WTC11 (cell line): ENCODE data around the gene MICAL2. TPM values are rescaled to one million over a fixed set of nuclear protein-coding genes. Genes with fewer than 3 reads are reported as not detected.

ENCODE experiments used
- ATAC-seq: fragments of 200-7000 bp; cut with Tn5 transposase; 2 replicates; pipeline ENCODE4 v1.10.0; 2021; ENCODE audit warnings: mild to moderate bottlenecking, moderate library complexity
- CTCF ChIA-PET: fragments of 300-600 bp; sonication (Branson Sonifier 250); formaldehyde crosslinking; loops from one replicate; lab custom pipeline; 2021; ENCODE audit warnings: antibody characterized with exemption; lab: Charles Lee
- POLR2A ChIA-PET: fragments of 350-600 bp; sonication (Branson Sonifier 250); formaldehyde crosslinking; loops from one replicate; lab custom pipeline; 2021; ENCODE audit warnings: antibody characterized with exemption; lab: Charles Lee
- DNase-seq: peaks from one replicate; pipeline ENCODE4 v3.0.0; 2021; ENCODE audit warnings: low spot score
- H3K27ac Mint-ChIP-seq: 2 replicates; pipeline ENCODE4 v1.8.0; 2021; ENCODE audit warnings: mixed read lengths
- H3K27me3 Mint-ChIP-seq: 2 replicates; pipeline ENCODE4 v1.8.0; 2021; ENCODE audit warnings: low read depth, mild to moderate bottlenecking, moderate library complexity, mixed read lengths
- H3K36me3 Mint-ChIP-seq: 2 replicates; pipeline ENCODE4 v1.8.0; 2021; ENCODE audit warnings: mixed read lengths
- H3K4me1 Mint-ChIP-seq: 2 replicates; pipeline ENCODE4 v1.8.0; 2022; ENCODE audit warnings: mixed read lengths
- H3K4me3 Mint-ChIP-seq: 2 replicates; pipeline ENCODE4 v1.8.0; 2021; ENCODE audit warnings: mild to moderate bottlenecking, moderate library complexity, mixed read lengths
- H3K9me3 Mint-ChIP-seq: 2 replicates; pipeline ENCODE4 v1.8.0; 2021; ENCODE audit warnings: mixed read lengths
- CREB1 ChIP-seq: sonication (generic); formaldehyde crosslinking; IDR thresholded peaks from 2 replicates; pipeline ENCODE4 v1.8.0; 2023; ENCODE audit warnings: mild to moderate bottlenecking, missing genetic modification reagents
- RORB ChIP-seq: fragments of 250-450 bp; sonication (Bioruptor Pico); IDR thresholded peaks from 2 replicates; pipeline ENCODE4 v1.9.0; 2021; ENCODE audit warnings: mild to moderate bottlenecking
- SOX15 ChIP-seq: fragments of 250-450 bp; sonication (Bioruptor Pico); IDR thresholded peaks from 2 replicates; pipeline ENCODE4 v1.9.0; 2021; ENCODE audit warnings: mild to moderate bottlenecking
- ZNF121 ChIP-seq: sonication (generic); formaldehyde crosslinking; IDR thresholded peaks from 2 replicates; pipeline ENCODE4 v1.8.0; 2023; ENCODE audit warnings: missing genetic modification reagents
- ZNF263 ChIP-seq: sonication (generic); formaldehyde crosslinking; IDR thresholded peaks from 2 replicates; pipeline ENCODE4 v1.8.1; 2022; ENCODE audit warnings: low read depth, mild to moderate bottlenecking, moderate library complexity, missing genetic modification reagents
- ZNF671 ChIP-seq: fragments of 250-450 bp; sonication (Bioruptor Pico); IDR thresholded peaks from 2 replicates; pipeline ENCODE4 v1.8.0; 2021; ENCODE audit warnings: mild to moderate bottlenecking
- ZSCAN18 ChIP-seq: fragments of 250-450 bp; sonication (Bioruptor Pico); IDR thresholded peaks from 2 replicates; pipeline ENCODE4 v2.1.2; 2022; ENCODE audit warnings: mild to moderate bottlenecking, moderate library complexity
- total RNA-seq: library from RNA; stranded (reverse); gene quantifications from 3 replicates; pipeline ENCODE4 v1.2.3, GENCODE V29; 2021
- TF ChIP-seq, protein P1 (sequence below): fragments of 250-450 bp; sonication (Bioruptor Pico); conservative IDR thresholded peaks from 2 replicates; pipeline ENCODE4 v1.9.0; 2021; ENCODE audit warnings: mild to moderate bottlenecking
- TF ChIP-seq, protein P2 (sequence below): sonication (generic); formaldehyde crosslinking; IDR thresholded peaks from 2 replicates; pipeline ENCODE4 v1.8.1; 2023; ENCODE audit warnings: mild to moderate bottlenecking, missing genetic modification reagents, moderate library complexity
- TF ChIP-seq, protein P3 (sequence below): sonication (generic); formaldehyde crosslinking; IDR thresholded peaks from 2 replicates; pipeline ENCODE4 v1.8.0; 2022; ENCODE audit warnings: mild to moderate bottlenecking, missing genetic modification reagents
- TF ChIP-seq, protein P4 (sequence below): fragments of 250-450 bp; sonication (Bioruptor Pico); IDR thresholded peaks from 2 replicates; pipeline ENCODE4 v1.9.0; 2021; ENCODE audit warnings: mild to moderate bottlenecking
- TF ChIP-seq, protein P5 (sequence below): sonication (generic); formaldehyde crosslinking; IDR thresholded peaks from 2 replicates; pipeline ENCODE4 v1.8.0; 2023; ENCODE audit warnings: missing genetic modification reagents, mild to moderate bottlenecking, borderline replicate concordance

Gene MICAL2
- total RNA-seq, 1 experiment from 2014 or later = 3.1 TPM

DNA sequence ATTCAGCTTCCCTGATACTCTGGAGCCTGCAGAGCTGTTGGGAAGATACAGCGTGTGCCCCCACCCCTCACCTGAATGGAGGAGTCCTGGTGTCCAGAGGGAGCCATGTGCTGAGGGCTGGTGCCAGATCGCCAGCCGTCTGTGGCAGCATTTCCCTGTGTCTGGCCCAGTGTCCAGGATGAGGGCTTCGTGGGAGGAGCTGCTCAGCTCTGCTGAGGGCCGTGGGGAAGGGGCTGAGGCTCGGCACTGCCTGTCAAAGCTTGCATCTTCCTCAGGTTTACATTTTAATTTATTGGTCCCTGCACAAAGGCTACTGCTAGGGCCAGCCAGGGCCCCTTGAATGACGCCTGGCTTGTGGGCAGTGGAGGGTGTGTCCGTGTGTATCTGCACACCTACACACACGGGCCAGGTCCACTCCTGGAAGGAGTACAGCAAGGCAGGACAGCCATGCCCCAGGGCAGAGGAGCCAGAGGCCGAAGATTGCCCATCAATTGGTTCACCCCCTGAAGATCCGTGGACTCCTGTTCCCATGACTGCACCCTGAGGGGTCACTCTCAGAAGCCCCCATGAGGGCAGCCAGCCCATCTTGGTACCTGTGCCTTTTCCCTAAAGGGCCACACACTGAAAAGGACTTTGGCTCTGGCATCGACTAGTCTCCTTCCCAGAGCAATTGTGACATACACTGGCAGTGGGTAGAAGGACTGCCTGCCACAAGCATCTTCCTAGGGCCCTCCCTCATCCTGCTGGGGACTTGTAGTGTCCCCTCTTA is 159.2 kb downstream of the MICAL2 start:
- H3K9me3 Mint-ChIP-seq = no peaks in the 10 kb centered on the region
- no peak overlapping the region for H3K4me3 Mint-ChIP-seq
- H3K4me1 Mint-ChIP-seq = peaks cover 5% of the 10 kb centered on the region
- TF ChIP-seq, protein P1, sequence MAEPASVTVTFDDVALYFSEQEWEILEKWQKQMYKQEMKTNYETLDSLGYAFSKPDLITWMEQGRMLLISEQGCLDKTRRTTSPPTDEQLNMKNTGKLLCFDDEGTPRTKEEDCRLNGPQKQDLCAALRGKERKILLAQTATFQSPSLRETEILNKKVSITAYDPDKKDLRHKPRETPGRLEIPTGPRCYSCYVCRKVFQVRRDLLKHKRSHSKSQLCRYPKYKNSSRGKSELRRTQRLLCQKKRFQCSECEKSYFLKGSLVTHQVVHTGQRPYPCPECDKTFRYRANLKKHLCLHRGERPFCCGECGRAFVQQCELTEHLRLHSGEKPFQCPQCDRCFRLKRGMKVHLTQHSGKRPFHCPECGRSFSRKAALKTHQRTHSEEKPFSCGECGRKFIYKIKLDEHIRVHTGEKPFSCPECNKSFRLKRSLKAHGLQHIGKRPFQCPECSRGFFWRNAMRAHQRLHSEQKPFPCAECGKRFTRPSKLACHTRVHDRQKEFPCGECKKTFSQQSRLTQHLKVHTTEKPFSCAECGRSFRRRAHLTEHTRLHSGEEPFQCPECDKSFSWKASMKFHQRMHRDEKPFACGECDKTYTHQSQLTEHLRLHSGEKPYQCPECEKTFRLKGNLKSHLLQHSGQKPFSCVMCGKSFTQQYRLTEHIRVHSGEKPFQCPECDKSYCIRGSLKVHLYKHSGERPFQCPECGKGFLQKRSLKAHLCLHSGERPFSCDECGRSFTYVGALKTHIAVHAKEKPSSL (CRISPR knock-in tag) = no peak
- TF ChIP-seq, protein P2, sequence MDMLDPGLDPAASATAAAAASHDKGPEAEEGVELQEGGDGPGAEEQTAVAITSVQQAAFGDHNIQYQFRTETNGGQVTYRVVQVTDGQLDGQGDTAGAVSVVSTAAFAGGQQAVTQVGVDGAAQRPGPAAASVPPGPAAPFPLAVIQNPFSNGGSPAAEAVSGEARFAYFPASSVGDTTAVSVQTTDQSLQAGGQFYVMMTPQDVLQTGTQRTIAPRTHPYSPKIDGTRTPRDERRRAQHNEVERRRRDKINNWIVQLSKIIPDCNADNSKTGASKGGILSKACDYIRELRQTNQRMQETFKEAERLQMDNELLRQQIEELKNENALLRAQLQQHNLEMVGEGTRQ (CRISPR knock-in tag) = no peak
- TF ChIP-seq SOX15 (no peak), ZSCAN18 (CRISPR knock-in tag) (no peak), ZNF263 (no peak), ZNF121 (CRISPR knock-in tag) (no peak), ZNF671 (CRISPR knock-in tag) (no peak), RORB (CRISPR knock-in tag) (no peak), CREB1 (no peak)
- TF ChIP-seq, protein P3, sequence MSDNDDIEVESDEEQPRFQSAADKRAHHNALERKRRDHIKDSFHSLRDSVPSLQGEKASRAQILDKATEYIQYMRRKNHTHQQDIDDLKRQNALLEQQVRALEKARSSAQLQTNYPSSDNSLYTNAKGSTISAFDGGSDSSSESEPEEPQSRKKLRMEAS (CRISPR knock-in tag) = no peak
- TF ChIP-seq, protein P4, sequence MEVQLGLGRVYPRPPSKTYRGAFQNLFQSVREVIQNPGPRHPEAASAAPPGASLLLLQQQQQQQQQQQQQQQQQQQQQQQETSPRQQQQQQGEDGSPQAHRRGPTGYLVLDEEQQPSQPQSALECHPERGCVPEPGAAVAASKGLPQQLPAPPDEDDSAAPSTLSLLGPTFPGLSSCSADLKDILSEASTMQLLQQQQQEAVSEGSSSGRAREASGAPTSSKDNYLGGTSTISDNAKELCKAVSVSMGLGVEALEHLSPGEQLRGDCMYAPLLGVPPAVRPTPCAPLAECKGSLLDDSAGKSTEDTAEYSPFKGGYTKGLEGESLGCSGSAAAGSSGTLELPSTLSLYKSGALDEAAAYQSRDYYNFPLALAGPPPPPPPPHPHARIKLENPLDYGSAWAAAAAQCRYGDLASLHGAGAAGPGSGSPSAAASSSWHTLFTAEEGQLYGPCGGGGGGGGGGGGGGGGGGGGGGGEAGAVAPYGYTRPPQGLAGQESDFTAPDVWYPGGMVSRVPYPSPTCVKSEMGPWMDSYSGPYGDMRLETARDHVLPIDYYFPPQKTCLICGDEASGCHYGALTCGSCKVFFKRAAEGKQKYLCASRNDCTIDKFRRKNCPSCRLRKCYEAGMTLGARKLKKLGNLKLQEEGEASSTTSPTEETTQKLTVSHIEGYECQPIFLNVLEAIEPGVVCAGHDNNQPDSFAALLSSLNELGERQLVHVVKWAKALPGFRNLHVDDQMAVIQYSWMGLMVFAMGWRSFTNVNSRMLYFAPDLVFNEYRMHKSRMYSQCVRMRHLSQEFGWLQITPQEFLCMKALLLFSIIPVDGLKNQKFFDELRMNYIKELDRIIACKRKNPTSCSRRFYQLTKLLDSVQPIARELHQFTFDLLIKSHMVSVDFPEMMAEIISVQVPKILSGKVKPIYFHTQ (CRISPR knock-in tag) = no peak
- TF ChIP-seq, protein P5, sequence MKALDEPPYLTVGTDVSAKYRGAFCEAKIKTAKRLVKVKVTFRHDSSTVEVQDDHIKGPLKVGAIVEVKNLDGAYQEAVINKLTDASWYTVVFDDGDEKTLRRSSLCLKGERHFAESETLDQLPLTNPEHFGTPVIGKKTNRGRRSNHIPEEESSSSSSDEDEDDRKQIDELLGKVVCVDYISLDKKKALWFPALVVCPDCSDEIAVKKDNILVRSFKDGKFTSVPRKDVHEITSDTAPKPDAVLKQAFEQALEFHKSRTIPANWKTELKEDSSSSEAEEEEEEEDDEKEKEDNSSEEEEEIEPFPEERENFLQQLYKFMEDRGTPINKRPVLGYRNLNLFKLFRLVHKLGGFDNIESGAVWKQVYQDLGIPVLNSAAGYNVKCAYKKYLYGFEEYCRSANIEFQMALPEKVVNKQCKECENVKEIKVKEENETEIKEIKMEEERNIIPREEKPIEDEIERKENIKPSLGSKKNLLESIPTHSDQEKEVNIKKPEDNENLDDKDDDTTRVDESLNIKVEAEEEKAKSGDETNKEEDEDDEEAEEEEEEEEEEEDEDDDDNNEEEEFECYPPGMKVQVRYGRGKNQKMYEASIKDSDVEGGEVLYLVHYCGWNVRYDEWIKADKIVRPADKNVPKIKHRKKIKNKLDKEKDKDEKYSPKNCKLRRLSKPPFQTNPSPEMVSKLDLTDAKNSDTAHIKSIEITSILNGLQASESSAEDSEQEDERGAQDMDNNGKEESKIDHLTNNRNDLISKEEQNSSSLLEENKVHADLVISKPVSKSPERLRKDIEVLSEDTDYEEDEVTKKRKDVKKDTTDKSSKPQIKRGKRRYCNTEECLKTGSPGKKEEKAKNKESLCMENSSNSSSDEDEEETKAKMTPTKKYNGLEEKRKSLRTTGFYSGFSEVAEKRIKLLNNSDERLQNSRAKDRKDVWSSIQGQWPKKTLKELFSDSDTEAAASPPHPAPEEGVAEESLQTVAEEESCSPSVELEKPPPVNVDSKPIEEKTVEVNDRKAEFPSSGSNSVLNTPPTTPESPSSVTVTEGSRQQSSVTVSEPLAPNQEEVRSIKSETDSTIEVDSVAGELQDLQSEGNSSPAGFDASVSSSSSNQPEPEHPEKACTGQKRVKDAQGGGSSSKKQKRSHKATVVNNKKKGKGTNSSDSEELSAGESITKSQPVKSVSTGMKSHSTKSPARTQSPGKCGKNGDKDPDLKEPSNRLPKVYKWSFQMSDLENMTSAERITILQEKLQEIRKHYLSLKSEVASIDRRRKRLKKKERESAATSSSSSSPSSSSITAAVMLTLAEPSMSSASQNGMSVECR = no peak
- H3K27ac Mint-ChIP-seq = no peak overlapping the region
- DNase-seq (no peak), ATAC-seq (no peak)
- CTCF ChIA-PET = interaction anchor here (0.9 to 3.1 kb wide), 5 partner anchors 12 to 186 kb away, joined by 3 to 11 read pairs (median 5); no protein-coding TSS in a partner anchor
- POLR2A ChIA-PET = no interaction called here
- no peaks in the 10 kb centered on the region for H3K27me3 Mint-ChIP-seq
- H3K36me3 Mint-ChIP-seq = no peaks in the 10 kb centered on the region
